Endothelial cell of umbilical vein (primary cell): ENCODE results near the gene RPL15. TPM values are rescaled to one million over a fixed set of nuclear protein-coding genes. Genes with fewer than 3 reads are reported as not detected.

Experiments
- BruUV-seq: library from RNA; stranded (reverse); fragments of 400-500 nt; replicated peaks from 2 replicates; lab custom pipeline; 2021; lab: Mats Ljungman, UMichigan
- CTCF ChIA-PET: fragments of 300-600, 350-600 bp; sonication (Branson Sonifier 250); formaldehyde crosslinking; loops from one replicate; lab custom pipeline; 2021; ENCODE audit warnings: antibody characterized with exemption, inconsistent platforms; lab: Charles Lee
- POLR2A ChIA-PET: fragments of 300-600, 350-600 bp; sonication (Branson Sonifier 250); formaldehyde crosslinking; loops from one replicate; lab custom pipeline; 2021; ENCODE audit warnings: antibody characterized with exemption, inconsistent platforms; lab: Charles Lee
- DNase-seq: peaks from one replicate; pipeline ENCODE4 v3.0.0-alpha.2; 2011; ENCODE audit warnings: low read depth, low spot score
- FAIRE-seq: peaks from 2 replicates; lab custom pipeline; 2011; peaks lifted over from hg19 to GRCh38; lab: Jason Lieb, UNC
- H2AFZ ChIP-seq: 2 replicates; pipeline ENCODE4 v1.6.0; 2012; ENCODE audit warnings: low read depth, low read length, control low read depth, inconsistent platforms
- H3K27ac ChIP-seq: 2 replicates; pipeline ENCODE4 v1.5.1; 2011; ENCODE audit warnings: low read depth, mild to moderate bottlenecking, control low read depth, low read length, moderate library complexity; ENCODE audit not compliant: insufficient read depth
- H3K27me3 ChIP-seq, 2 experiments: 2 replicates each; pipeline versions ENCODE4 v1.6.0 to v1.6.1; 2011; ENCODE audit warnings: low read length in 2 of 2, mixed read lengths in 1 of 2; ENCODE audit not compliant: control insufficient read depth in 2 of 2, insufficient read depth in 2 of 2
- H3K36me3 ChIP-seq, 2 experiments: 2 replicates in 1 of 2; 3 replicates in 1 of 2; pipeline ENCODE4 v1.5.1; 2011; ENCODE audit warnings: low read length in 2 of 2, mild to moderate bottlenecking in 1 of 2, moderate library complexity in 1 of 2; ENCODE audit not compliant: control insufficient read depth in 2 of 2, insufficient read depth in 2 of 2; ENCODE audit errors: extremely low read depth in 1 of 2
- H3K4me1 ChIP-seq: 3 replicates; pipeline ENCODE4 v1.5.1; 2011; ENCODE audit warnings: mild to moderate bottlenecking, low read length; ENCODE audit not compliant: control insufficient read depth, insufficient read depth; ENCODE audit errors: extremely low read depth
- H3K4me2 ChIP-seq: 2 replicates; pipeline ENCODE4 v1.6.1; 2011; ENCODE audit warnings: low read length, control low read depth, mixed read lengths; ENCODE audit not compliant: insufficient read depth
- H3K4me3 ChIP-seq, 3 experiments: fragments of 200-600 bp in 1 of 3; sonication (generic), shearing (Covaris generic) in 1 of 3; replicated peaks in 1 of 3; 2 replicates each; pipeline ENCODE4 v1.5.1; 2011 to 2016; ENCODE audit warnings: control low read depth in 3 of 3, low read length in 3 of 3, mild to moderate bottlenecking in 2 of 3, inconsistent platforms in 1 of 3, low read depth in 1 of 3, moderate library complexity in 1 of 3; ENCODE audit not compliant: insufficient read depth in 1 of 3
- H3K79me2 ChIP-seq: 2 replicates; pipeline ENCODE4 v1.6.0; 2012; ENCODE audit warnings: low read length, inconsistent platforms; ENCODE audit not compliant: control insufficient read depth, insufficient read depth
- H3K9ac ChIP-seq: replicated peaks from 2 replicates; pipeline ENCODE3; 2011; ENCODE audit warnings: low read length, control low read depth; ENCODE audit not compliant: insufficient read depth; ENCODE audit errors: extremely low read depth
- H3K9me1 ChIP-seq: replicated peaks from 3 replicates; pipeline ENCODE4 v1.6.0; 2011; ENCODE audit warnings: mild to moderate bottlenecking, low read length; ENCODE audit not compliant: control insufficient read depth, insufficient read depth; ENCODE audit errors: extremely low read depth
- H3K9me3 ChIP-seq: replicated peaks from 2 replicates; pipeline ENCODE4 v1.5.1; 2012; ENCODE audit warnings: low read length, inconsistent platforms; ENCODE audit not compliant: control insufficient read depth, insufficient read depth
- H4K20me1 ChIP-seq: replicated peaks from 2 replicates; pipeline ENCODE3; 2011; ENCODE audit warnings: mild to moderate bottlenecking, low read length; ENCODE audit not compliant: control insufficient read depth, insufficient read depth; ENCODE audit errors: extremely low read depth
- EZH2 ChIP-seq: IDR thresholded peaks from 2 replicates; pipeline ENCODE4 v1.6.1; 2012; ENCODE audit warnings: borderline replicate concordance, low read depth, mild to moderate bottlenecking, moderate library complexity, low read length, inconsistent platforms; ENCODE audit not compliant: severe bottlenecking
- FOS ChIP-seq: IDR thresholded peaks from 2 replicates; pipeline ENCODE4 v1.6.1; 2011; ENCODE audit warnings: mild to moderate bottlenecking, low read length, moderate library complexity, borderline replicate concordance; ENCODE audit not compliant: insufficient read depth
- GATA2 ChIP-seq: IDR thresholded peaks from 2 replicates; pipeline ENCODE4 v1.7.0; 2011; ENCODE audit warnings: low read depth, mild to moderate bottlenecking, moderate library complexity, mixed read lengths, low read length; ENCODE audit not compliant: insufficient read length, insufficient read depth
- JUN ChIP-seq: IDR thresholded peaks from 2 replicates; pipeline ENCODE4 v1.6.1; 2011; ENCODE audit warnings: borderline replicate concordance, low read depth; ENCODE audit not compliant: insufficient read length, insufficient read depth
- MAX ChIP-seq: IDR thresholded peaks from 2 replicates; pipeline ENCODE4 v1.6.1; 2011; ENCODE audit not compliant: insufficient read depth, insufficient read length
- MYC ChIP-seq: IDR thresholded peaks from one replicate; pipeline ENCODE4 v1.6.1; 2011; ENCODE audit warnings: mild to moderate bottlenecking, low read depth, low read length
- POLR2A ChIP-seq: IDR thresholded peaks from 2 replicates; pipeline ENCODE4 v1.6.1; 2012; ENCODE audit warnings: low read depth, mild to moderate bottlenecking, control low read depth, low read length
- POLR2AphosphoS5 ChIP-seq: IDR thresholded peaks from 2 replicates; pipeline ENCODE4 v1.6.1; 2012; ENCODE audit warnings: low read depth, mild to moderate bottlenecking, control low read depth, low read length, moderate library complexity; ENCODE audit not compliant: insufficient read depth
- dilution Hi-C: fragments of 300-500 bp; cut with MboI; formaldehyde crosslinking; loops from one replicate; pipeline ENCODE4 v1.15.0; 2019; ENCODE audit warnings: low sequenced_read_pairs; ENCODE audit not compliant: extremely low pct_ligation_motif_present
- intact Hi-C: fragments of 100-400 bp; cut with micrococcal nuclease; formaldehyde crosslinking; loops from one replicate; pipeline ENCODE4 v1.10.0; 2022
- polyA plus RNA-seq, 4 experiments: library from polyadenylated mRNA; depleted of rRNA in 3 of 4; stranded (reverse) in 3 of 4; unstranded in 1 of 4; fragments of >200 nt; gene quantifications; 2 replicates each; pipeline versions ENCODE4 v1.2.1 to v1.2.3, GENCODE V29; 2011 to 2012; ENCODE audit warnings: missing spikeins in 1 of 4
- total RNA-seq: library from RNA; stranded (reverse); gene quantifications from 2 replicates; pipeline ENCODE4 v1.2.3, GENCODE V29; 2021
- TF ChIP-seq, protein P1 (sequence below), 2 donors: IDR thresholded peaks; 1 replicate in 1 of 2; 2 replicates in 1 of 2; pipeline ENCODE4 v1.5.1; 2011; ENCODE audit warnings: low read length in 2 of 2, mild to moderate bottlenecking in 2 of 2, moderate library complexity in 2 of 2, control low read depth in 1 of 2, inconsistent platforms in 1 of 2, low read depth in 1 of 2; ENCODE audit not compliant: insufficient read depth in 1 of 2; ENCODE audit errors: extremely low read depth in 1 of 2

RPL15 gene
- total and polyA plus RNA-seq, 2 donors (not counting 3 experiments of a cell fraction or from before 2014, with no cell fraction given) = 1,901 to 5,777 TPM

- TF ChIP-seq GATA2 (no peak), POLR2A (no peak), FOS (no peak), JUN (no peak)
- TF ChIP-seq, protein P1, sequence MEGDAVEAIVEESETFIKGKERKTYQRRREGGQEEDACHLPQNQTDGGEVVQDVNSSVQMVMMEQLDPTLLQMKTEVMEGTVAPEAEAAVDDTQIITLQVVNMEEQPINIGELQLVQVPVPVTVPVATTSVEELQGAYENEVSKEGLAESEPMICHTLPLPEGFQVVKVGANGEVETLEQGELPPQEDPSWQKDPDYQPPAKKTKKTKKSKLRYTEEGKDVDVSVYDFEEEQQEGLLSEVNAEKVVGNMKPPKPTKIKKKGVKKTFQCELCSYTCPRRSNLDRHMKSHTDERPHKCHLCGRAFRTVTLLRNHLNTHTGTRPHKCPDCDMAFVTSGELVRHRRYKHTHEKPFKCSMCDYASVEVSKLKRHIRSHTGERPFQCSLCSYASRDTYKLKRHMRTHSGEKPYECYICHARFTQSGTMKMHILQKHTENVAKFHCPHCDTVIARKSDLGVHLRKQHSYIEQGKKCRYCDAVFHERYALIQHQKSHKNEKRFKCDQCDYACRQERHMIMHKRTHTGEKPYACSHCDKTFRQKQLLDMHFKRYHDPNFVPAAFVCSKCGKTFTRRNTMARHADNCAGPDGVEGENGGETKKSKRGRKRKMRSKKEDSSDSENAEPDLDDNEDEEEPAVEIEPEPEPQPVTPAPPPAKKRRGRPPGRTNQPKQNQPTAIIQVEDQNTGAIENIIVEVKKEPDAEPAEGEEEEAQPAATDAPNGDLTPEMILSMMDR (IDR thresholded peaks at IDR 0.05; ENCODE audit: extremely low read depth in 1 of 2, insufficient read depth in 1 of 2, low read depth in 1 of 2, low read length in 2 of 2) = no peak
- peaks cover 15% of the 10 kb centered on the region for H3K79me2 ChIP-seq
- H3K36me3 ChIP-seq = no peaks in the 10 kb centered on the region
- ChIA-PET CTCF (interaction anchor here (0.7 kb wide), 1 partner anchor 8 kb away, joined by 3 read pairs; no protein-coding TSS in a partner anchor), POLR2A (interaction anchor here (0.6 to 0.7 kb wide), 2 partner anchors 48 to 63 kb away, joined by 3 to 5 read pairs; no protein-coding TSS in a partner anchor)
- intact Hi-C loops (no loop called here), dilution Hi-C loops (no loop called here)
- H3K4me2 ChIP-seq = no peak overlapping the region
- no peak overlapping the region for H3K9ac ChIP-seq
- DNase-seq = no peak
- FAIRE-seq = no peak
- H4K20me1 ChIP-seq = no peaks in the 10 kb centered on the region
- H3K9me1 ChIP-seq = no peaks in the 10 kb centered on the region
- H3K27me3 ChIP-seq = no peaks in the 10 kb centered on the region
- no TSS peak for BruUV-seq
- no peak overlapping the region for H2AFZ ChIP-seq
- no peaks in the 10 kb centered on the region for H3K4me1 ChIP-seq
- H3K4me3 ChIP-seq = no peak overlapping the region
- H3K9me3 ChIP-seq = no peaks in the 10 kb centered on the region
- no peak overlapping the region for H3K27ac ChIP-seq
Observed at GRCh38 chr3:23953523-23953922, 36.6 kb downstream of the RPL15 start.

- H3K4me1 ChIP-seq = peaks cover 6% of the 10 kb centered on the region
- DNase-seq (no peak), FAIRE-seq (no peak)
- H3K4me2 ChIP-seq = no peak overlapping the region
- no peaks in the 10 kb centered on the region for H3K9me1 ChIP-seq
- ChIA-PET POLR2A (no interaction called here), CTCF (no interaction called here)
- peaks cover 12% of the 10 kb centered on the region for H3K79me2 ChIP-seq
- BruUV-seq = no TSS peak
- intact Hi-C loops = no loop called here
- no peaks in the 10 kb centered on the region for H3K9me3 ChIP-seq
- H4K20me1 ChIP-seq = no peaks in the 10 kb centered on the region
- H3K27me3 ChIP-seq = no peaks in the 10 kb centered on the region
- dilution Hi-C loops = no loop called here
- H3K36me3 ChIP-seq = no peaks in the 10 kb centered on the region
- TF ChIP-seq POLR2AphosphoS5 (no peak), FOS (no peak), JUN (no peak), MYC (no peak), EZH2 (no peak), MAX (no peak), POLR2A (no peak)
- no peak overlapping the region for H3K4me3 ChIP-seq
- no peak overlapping the region for H3K27ac ChIP-seq
- no peak overlapping the region for H3K9ac ChIP-seq
- no peak overlapping the region for H2AFZ ChIP-seq
Observed at GRCh38 chr3:23954144-23954543, 37.2 kb downstream of the RPL15 start.
